CD4-positive, alpha-beta memory T cell (primary cell): ENCODE measurements around the gene PALLD. TPM values are rescaled to one million over a fixed set of nuclear protein-coding genes. Genes with fewer than 3 reads are reported as not detected.
A peak's percentile ranks its signal among the peaks of the same experiment; 100 is the strongest.

Experiments
- CTCF ChIA-PET: fragments of 350-600 bp; sonication (Branson Sonifier 250); formaldehyde crosslinking; loops from one replicate; lab custom pipeline; 2021; ENCODE audit warnings: inconsistent platforms; ENCODE audit not compliant: partially characterized antibody; lab: Charles Lee
- POLR2A ChIA-PET: fragments of 350-600 bp; sonication (Branson Sonifier 250); formaldehyde crosslinking; loops from one replicate; lab custom pipeline; 2021; ENCODE audit not compliant: partially characterized antibody; lab: Charles Lee
- DNase-seq, 5 donors: peaks; one replicate each; pipeline versions ENCODE4 v3.0.0 to v3.0.0-alpha.2; 2020 to 2022; ENCODE audit warnings: mixed read lengths in 1 of 5
- H3K27ac ChIP-seq: one replicate; pipeline ENCODE4 v1.7.0; 2013; ENCODE audit warnings: low read depth, low read length
- H3K27me3 ChIP-seq: 2 replicates; pipeline ENCODE4 v1.7.0; 2013; ENCODE audit warnings: mild to moderate bottlenecking, low read length, moderate library complexity; ENCODE audit not compliant: insufficient read depth
- H3K36me3 ChIP-seq: 2 replicates; pipeline ENCODE4 v1.7.0; 2013; ENCODE audit warnings: mild to moderate bottlenecking, low read length, moderate library complexity; ENCODE audit not compliant: insufficient read depth
- H3K4me1 ChIP-seq: 2 replicates; pipeline ENCODE4 v1.7.0; 2013; ENCODE audit warnings: mild to moderate bottlenecking, low read length, moderate library complexity; ENCODE audit not compliant: insufficient read depth
- H3K4me3 ChIP-seq, 2 donors: one replicate each; pipeline ENCODE4 v1.7.0; 2013; ENCODE audit warnings: low read length in 2 of 2, mild to moderate bottlenecking in 1 of 2
- H3K9me3 ChIP-seq, 2 donors: one replicate each; pipeline ENCODE4 v1.7.0; 2013; ENCODE audit warnings: low read length in 2 of 2, control low read depth in 1 of 2; ENCODE audit not compliant: control insufficient read depth in 1 of 2
- H3K27ac Mint-ChIP-seq, 7 donors: one replicate each; pipeline ENCODE4 v1.8.0; 2020 to 2021; ENCODE audit warnings: mixed read lengths in 7 of 7, mild to moderate bottlenecking in 6 of 7, inconsistent platforms in 3 of 7, moderate library complexity in 3 of 7
- H3K27me3 Mint-ChIP-seq, 2 donors: one replicate each; pipeline ENCODE4 v1.8.0; 2020 to 2021; ENCODE audit warnings: mixed read lengths in 2 of 2
- H3K36me3 Mint-ChIP-seq, 2 donors: one replicate each; pipeline ENCODE4 v1.8.0; 2020 to 2021; ENCODE audit warnings: mixed read lengths in 2 of 2, inconsistent platforms in 1 of 2, mild to moderate bottlenecking in 1 of 2
- H3K4me1 Mint-ChIP-seq, 4 donors: one replicate each; pipeline ENCODE4 v1.8.0; 2020 to 2021; ENCODE audit warnings: mixed read lengths in 4 of 4, mild to moderate bottlenecking in 1 of 4
- H3K4me3 Mint-ChIP-seq, 8 donors: one replicate each; pipeline ENCODE4 v1.8.0; 2020 to 2021; ENCODE audit warnings: mixed read lengths in 8 of 8, mild to moderate bottlenecking in 7 of 8, moderate library complexity in 6 of 8, inconsistent platforms in 3 of 8
- H3K9me3 Mint-ChIP-seq, 8 donors: one replicate each; pipeline ENCODE4 v1.8.0; 2020 to 2021; ENCODE audit warnings: mixed read lengths in 8 of 8, mild to moderate bottlenecking in 5 of 8, inconsistent platforms in 3 of 8, moderate library complexity in 1 of 8
- intact Hi-C: fragments of 100-400 bp; cut with micrococcal nuclease; formaldehyde crosslinking; loops from one replicate; pipeline ENCODE4 v1.15.1; 2023
- polyA plus RNA-seq, 2 donors: library from polyadenylated mRNA; unstranded; fragments of 300-500 nt; fragmentation: Illumina TruSeq; gene quantifications; one replicate each; pipeline ENCODE4 v1.2.3, GENCODE V29; 2021
- total RNA-seq, 2 experiments: library from RNA; stranded (reverse); gene quantifications; one replicate each; pipeline ENCODE4 v1.2.3, GENCODE V29; 2021

PALLD gene
- total and polyA plus RNA-seq, 4 experiments from 2014 or later: 0.55 to 1.4 (median 1.0) TPM; not detected in 1

DNA sequence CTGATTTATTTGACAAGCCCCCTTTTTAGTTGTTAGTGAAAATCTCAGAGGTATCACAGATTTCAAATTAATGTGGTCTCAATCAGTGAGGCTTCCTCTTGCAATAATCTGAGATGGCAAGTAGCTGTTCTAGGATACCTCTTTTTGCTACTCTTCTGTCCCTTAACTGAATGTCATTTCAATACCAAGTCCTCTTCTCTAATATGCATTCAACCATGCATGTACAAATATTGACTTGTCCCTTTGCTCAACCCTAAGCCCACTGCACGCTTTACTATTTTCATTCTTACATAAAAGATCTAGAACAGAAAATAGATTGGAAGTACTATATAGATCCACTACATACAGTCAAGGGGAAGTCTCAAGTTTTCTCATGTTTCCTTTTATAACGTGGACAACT lies 349.0 kb downstream of the PALLD start:
- CTCF ChIA-PET: no interaction called here
- Mint-ChIP-seq H3K9me3 (no peaks in the 10 kb centered on the region), H3K4me1 (peaks cover 0 to 5% (median 2%) of the 10 kb centered on the region in 4 donors), H3K4me3 (no peak overlapping the region), H3K36me3 (no peaks in the 10 kb centered on the region), H3K27ac (no peak overlapping the region), H3K27me3 (peaks cover 8 to 15% of the 10 kb centered on the region in 2 donors)
- no peaks in the 10 kb centered on the region for H3K9me3 ChIP-seq
- no peaks in the 10 kb centered on the region for H3K27me3 ChIP-seq
- intact Hi-C loops: no loop called here
- H3K27ac ChIP-seq: no peak overlapping the region
- H3K4me3 ChIP-seq: no peak overlapping the region
- DNase-seq: no peak
- H3K36me3 ChIP-seq: no peaks in the 10 kb centered on the region
- no peaks in the 10 kb centered on the region for H3K4me1 ChIP-seq
- POLR2A ChIA-PET: no interaction called here

DNA sequence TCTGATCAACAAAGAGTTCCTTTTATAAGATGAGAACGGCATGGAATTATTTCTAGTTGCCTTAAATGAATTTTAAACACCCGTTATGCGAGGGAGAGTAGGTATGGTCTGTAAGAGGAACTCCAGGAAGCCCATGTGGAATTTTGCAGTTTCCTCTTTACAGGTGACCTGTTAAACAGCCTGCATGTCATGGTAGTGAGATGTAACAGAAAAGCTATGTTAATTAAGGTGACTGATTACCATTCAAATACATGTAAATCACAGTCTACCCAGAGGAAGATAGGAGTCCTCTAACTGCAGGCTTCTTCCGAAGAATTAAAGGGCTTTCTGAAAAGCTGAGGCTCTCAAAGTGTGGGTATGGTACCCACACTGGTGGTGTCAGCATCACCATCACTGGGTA lies 349.6 kb downstream of the PALLD start:
- Mint-ChIP-seq H3K27me3 (peaks cover 8 to 16% of the 10 kb centered on the region in 2 donors), H3K27ac (no peak overlapping the region), H3K4me3 (no peak overlapping the region), H3K9me3 (no peaks in the 10 kb centered on the region), H3K36me3 (no peaks in the 10 kb centered on the region), H3K4me1 (peaks cover 0 to 5% (median 2%) of the 10 kb centered on the region in 4 donors)
- CTCF ChIA-PET: no interaction called here
- Histone ChIP-seq H3K27me3 (no peaks in the 10 kb centered on the region), H3K4me1 (no peaks in the 10 kb centered on the region), H3K27ac (no peak overlapping the region), H3K9me3 (no peaks in the 10 kb centered on the region), H3K4me3 (no peak overlapping the region), H3K36me3 (no peaks in the 10 kb centered on the region)
- DNase-seq: no peak
- POLR2A ChIA-PET: no interaction called here
- intact Hi-C loops: no loop called here

DNA sequence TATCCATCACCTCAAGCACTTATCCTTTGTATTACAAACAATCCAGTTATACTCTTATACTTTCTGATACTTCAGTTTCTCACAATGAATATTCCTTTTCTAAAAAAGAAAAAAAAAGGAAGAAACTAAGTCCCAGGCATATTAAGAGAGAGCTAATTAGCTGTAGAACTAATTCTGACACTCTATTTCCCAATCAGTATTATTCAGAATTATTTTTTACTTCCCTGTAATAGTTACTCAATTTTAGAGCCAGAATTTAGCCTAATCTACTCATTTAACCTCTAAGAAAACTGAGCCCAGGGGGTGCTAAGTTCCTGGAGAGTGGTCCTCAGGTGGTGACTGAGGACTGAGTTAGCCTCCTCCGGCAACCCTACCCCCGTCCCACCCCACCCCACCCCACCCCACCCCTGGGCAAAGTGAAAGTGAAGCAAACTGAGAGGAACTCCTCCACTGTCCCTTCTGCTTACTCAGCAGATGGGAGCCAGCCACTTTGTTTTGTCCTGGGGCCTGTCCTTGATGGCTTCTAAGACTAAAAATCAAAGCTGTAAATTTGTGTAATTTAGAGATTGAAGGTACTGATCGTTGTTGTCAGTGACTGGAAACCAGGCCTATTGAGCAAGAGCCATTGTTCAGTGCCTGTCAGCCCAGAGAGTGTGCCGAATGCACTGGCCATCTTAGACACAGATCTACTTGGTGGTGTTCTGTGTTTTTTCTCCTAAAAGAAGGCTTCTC lies 351.1 kb downstream of the PALLD start:
- Histone ChIP-seq H3K4me1 (no peaks in the 10 kb centered on the region), H3K9me3 (no peaks in the 10 kb centered on the region), H3K36me3 (no peaks in the 10 kb centered on the region), H3K27me3 (no peaks in the 10 kb centered on the region), H3K27ac (no peak overlapping the region), H3K4me3 (no peak overlapping the region)
- no peak overlapping the region for H3K27ac Mint-ChIP-seq
- H3K9me3 Mint-ChIP-seq: no peaks in the 10 kb centered on the region
- ChIA-PET POLR2A (no interaction called here), CTCF (no interaction called here)
- no peak for DNase-seq
- intact Hi-C loops: no loop called here
- no peaks in the 10 kb centered on the region for H3K36me3 Mint-ChIP-seq
- H3K27me3 Mint-ChIP-seq: peaks cover 8 to 15% of the 10 kb centered on the region in 2 donors
- H3K4me3 Mint-ChIP-seq: peak overlapping the region in 1 of 8 donors; percentile 37
- H3K4me1 Mint-ChIP-seq: peaks cover 0 to 3% (median 2%) of the 10 kb centered on the region in 4 donors

DNA sequence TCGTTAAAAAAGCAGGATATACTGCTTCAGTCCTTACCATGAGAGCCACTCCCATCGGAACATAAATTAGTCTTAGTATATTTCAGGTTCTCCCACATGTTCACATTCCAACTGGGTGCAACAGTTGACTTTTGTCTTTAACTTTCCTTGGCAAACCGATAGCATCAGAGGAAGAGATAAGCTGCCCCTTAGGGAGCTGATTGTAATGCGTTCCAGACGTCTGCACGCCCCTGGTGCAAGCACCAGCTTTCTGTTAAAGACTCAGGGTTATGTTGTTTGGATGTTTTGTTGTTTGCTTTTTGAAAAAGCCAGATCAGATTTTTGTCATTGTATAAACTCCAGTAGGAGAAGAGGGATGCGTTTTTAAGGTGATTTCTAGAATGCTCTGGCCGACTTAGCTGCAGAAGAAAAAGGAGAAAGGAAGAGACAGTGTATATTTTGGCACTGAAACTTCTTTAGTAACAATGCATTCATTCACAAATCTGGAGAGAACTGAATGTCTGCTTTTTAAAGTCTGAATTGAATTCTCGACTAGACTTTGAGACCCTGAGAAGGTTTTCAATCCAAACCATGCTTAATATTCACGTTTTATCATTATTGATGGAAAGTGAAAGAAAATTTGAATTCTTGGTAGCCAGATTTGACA lies 352.3 kb downstream of the PALLD start:
- no peak overlapping the region for H3K4me3 Mint-ChIP-seq
- no peaks in the 10 kb centered on the region for H3K36me3 Mint-ChIP-seq
- no peak overlapping the region for H3K27ac Mint-ChIP-seq
- Histone ChIP-seq H3K27ac (no peak overlapping the region), H3K9me3 (no peaks in the 10 kb centered on the region), H3K36me3 (no peaks in the 10 kb centered on the region), H3K4me3 (no peak overlapping the region), H3K27me3 (no peaks in the 10 kb centered on the region), H3K4me1 (no peaks in the 10 kb centered on the region)
- intact Hi-C loops: no loop called here
- peaks cover 2 to 20% of the 10 kb centered on the region in 2 donors for H3K27me3 Mint-ChIP-seq
- ChIA-PET CTCF (no interaction called here), POLR2A (no interaction called here)
- DNase-seq: no peak
- peaks cover 0 to 9% (median 8%) of the 10 kb centered on the region in 4 donors for H3K4me1 Mint-ChIP-seq
- H3K9me3 Mint-ChIP-seq: peaks cover 0 to 3% (median 0%) of the 10 kb centered on the region in 8 donors

DNA sequence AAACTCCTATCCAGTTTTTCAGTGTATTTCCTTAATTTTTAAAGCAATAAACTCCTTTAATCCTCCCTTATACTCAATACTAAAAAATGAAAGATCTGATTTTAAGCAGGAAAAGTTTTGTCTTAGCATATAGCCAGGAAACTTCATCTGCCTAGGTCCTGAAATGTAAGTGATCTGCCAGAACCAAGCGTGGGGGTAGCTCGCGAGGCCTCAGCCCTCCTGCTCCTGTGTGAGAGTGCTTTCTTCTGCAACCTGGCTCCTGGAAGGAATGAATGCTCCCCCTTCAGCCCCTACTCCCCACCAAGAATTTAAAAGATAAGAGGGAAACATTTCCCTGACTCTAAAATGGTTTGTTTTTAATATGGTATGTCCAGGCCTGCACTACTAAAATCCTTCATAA lies 353.1 kb downstream of the PALLD start:
- Mint-ChIP-seq H3K27ac (no peak overlapping the region), H3K36me3 (no peaks in the 10 kb centered on the region), H3K9me3 (peaks cover 0 to 3% (median 0%) of the 10 kb centered on the region in 8 donors), H3K4me1 (peaks cover 0 to 9% (median 8%) of the 10 kb centered on the region in 4 donors), H3K27me3 (peaks cover 0 to 16% of the 10 kb centered on the region in 2 donors), H3K4me3 (no peak overlapping the region)
- Histone ChIP-seq H3K9me3 (no peaks in the 10 kb centered on the region), H3K4me3 (no peak overlapping the region), H3K4me1 (no peaks in the 10 kb centered on the region), H3K27me3 (no peaks in the 10 kb centered on the region), H3K27ac (no peak overlapping the region), H3K36me3 (no peaks in the 10 kb centered on the region)
- intact Hi-C loops: no loop called here
- ChIA-PET CTCF (no interaction called here), POLR2A (no interaction called here)
- DNase-seq: no peak

DNA sequence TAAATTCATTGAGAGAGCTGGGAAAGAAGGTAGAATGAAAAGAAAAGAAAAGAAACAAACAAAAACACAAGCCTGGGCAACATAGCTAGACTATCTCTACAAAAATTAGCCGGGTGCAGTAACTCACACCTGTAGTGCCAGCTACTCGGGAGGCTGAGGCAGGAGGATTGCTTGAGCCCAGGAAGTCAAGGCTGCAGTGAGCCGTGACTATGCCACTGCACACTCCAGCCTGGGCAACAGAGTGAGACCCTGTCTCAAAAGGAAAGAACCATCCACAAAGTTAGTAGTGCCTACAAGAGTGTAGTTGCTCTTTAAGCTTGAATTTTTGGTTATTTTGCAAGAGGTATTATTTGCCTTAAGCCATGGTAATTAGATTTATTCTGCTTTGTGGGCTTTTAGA lies 355.5 kb downstream of the PALLD start:
- Mint-ChIP-seq H3K9me3 (peaks cover 0 to 3% (median 0%) of the 10 kb centered on the region in 8 donors), H3K4me3 (no peak overlapping the region), H3K36me3 (no peaks in the 10 kb centered on the region), H3K27ac (no peak overlapping the region), H3K27me3 (peaks cover 0 to 9% of the 10 kb centered on the region in 2 donors), H3K4me1 (peaks cover 0 to 9% (median 8%) of the 10 kb centered on the region in 4 donors)
- ChIA-PET POLR2A (no interaction called here), CTCF (interaction anchor here (1.1 kb wide), 1 partner anchor 12 kb away, joined by 3 read pairs; no protein-coding TSS in a partner anchor)
- Histone ChIP-seq H3K27ac (no peak overlapping the region), H3K4me1 (no peaks in the 10 kb centered on the region), H3K27me3 (no peaks in the 10 kb centered on the region), H3K9me3 (no peaks in the 10 kb centered on the region), H3K36me3 (no peaks in the 10 kb centered on the region), H3K4me3 (no peak overlapping the region)
- intact Hi-C loops: no loop called here
- no peak for DNase-seq

DNA sequence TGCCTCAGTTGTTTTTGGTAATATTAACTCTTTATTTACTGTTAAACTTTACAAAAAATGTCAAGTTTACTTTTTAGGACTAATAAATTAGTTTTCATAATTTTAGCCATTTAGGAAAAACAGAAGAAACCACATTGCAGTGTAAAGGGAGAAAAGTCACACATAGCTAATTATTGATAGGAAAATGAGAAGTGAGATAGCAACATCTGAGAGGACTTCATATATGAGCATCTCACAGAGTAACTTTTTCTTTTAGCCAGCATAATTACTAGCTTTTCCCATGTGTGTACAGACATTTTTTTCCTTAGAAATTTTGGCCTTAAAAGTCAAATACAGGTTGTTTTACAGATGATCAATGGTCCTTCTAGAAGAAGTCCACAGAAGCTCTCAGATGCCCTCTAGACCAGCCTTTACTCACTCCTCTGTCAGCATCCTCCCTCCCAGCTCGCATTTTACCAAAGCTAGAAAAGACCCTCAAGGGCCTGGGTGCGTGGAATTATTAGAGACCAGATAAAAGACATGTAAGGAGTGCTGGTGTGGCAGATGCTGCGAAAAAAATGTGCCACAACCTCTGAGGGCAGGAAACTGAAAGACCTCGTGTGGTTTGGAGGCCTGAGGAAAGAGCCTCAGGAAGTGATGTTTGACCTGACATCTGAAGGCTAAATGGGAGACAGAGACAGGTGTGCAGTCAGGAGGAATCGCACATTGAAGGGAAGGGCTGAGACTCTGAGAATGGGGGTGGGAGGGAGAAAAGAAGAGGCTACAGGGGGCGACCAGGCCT lies 356.3 kb downstream of the PALLD start:
- Mint-ChIP-seq H3K27ac (no peak overlapping the region), H3K27me3 (peaks cover 0 to 9% of the 10 kb centered on the region in 2 donors), H3K4me3 (no peak overlapping the region)

More for the DNA sequence above, 356.3 kb downstream of the PALLD start:
- no peak overlapping the region for H3K4me3 ChIP-seq
- H3K4me1 ChIP-seq: no peaks in the 10 kb centered on the region
- H3K27me3 ChIP-seq: no peaks in the 10 kb centered on the region
- peaks cover 0 to 9% (median 8%) of the 10 kb centered on the region in 4 donors for H3K4me1 Mint-ChIP-seq
- no peak overlapping the region for H3K27ac ChIP-seq
- H3K9me3 Mint-ChIP-seq: peaks cover 0 to 3% (median 0%) of the 10 kb centered on the region in 8 donors
- H3K36me3 Mint-ChIP-seq: no peaks in the 10 kb centered on the region
- CTCF ChIA-PET: interaction anchor here (1.1 kb wide), 1 partner anchor 11 kb away, joined by 3 read pairs; no protein-coding TSS in a partner anchor
- no peaks in the 10 kb centered on the region for H3K36me3 ChIP-seq
- intact Hi-C loops: no loop called here
- no peaks in the 10 kb centered on the region for H3K9me3 ChIP-seq
- DNase-seq: no peak
- POLR2A ChIA-PET: no interaction called here
